ENCODE data around the gene ZNF664. TPM values are rescaled to one million over a fixed set of nuclear protein-coding genes. Genes with fewer than 3 reads are reported as not detected.
A peak's percentile ranks its signal among the peaks of the same experiment; 100 is the strongest.

Gene ZNF664
- total and polyA plus RNA-seq, 2 of the 13 experiments (the other 11 are each of a cell fraction or from before 2014, with no cell fraction given) = 43.9 to 56.5 TPM

- TF ChIP-seq ZNF609 (CRISPR knock-in tag; IDR thresholded peaks at IDR 0.05; ENCODE audit: borderline replicate concordance) (no peak), ZNF547 (CRISPR knock-in tag; IDR thresholded peaks at IDR 0.05) (0 out of 2 replicates have a peak, but pooled peaks have one; percentile 43), FOXK1 (CRISPR knock-in tag; IDR thresholded peaks at IDR 0.05; ENCODE audit: borderline replicate concordance, low read depth) (no peak), ZFP82 (CRISPR knock-in tag; IDR thresholded peaks at IDR 0.05; ENCODE audit: borderline replicate concordance) (0 out of 2 replicates have a peak, but pooled peaks have one; percentile 50), YY1 (IDR thresholded peaks at IDR 0.05; ENCODE audit: insufficient read depth, insufficient replicate concordance, low read depth, low read length) (peak; percentile 49)
- TF ChIP-seq, protein P1, sequence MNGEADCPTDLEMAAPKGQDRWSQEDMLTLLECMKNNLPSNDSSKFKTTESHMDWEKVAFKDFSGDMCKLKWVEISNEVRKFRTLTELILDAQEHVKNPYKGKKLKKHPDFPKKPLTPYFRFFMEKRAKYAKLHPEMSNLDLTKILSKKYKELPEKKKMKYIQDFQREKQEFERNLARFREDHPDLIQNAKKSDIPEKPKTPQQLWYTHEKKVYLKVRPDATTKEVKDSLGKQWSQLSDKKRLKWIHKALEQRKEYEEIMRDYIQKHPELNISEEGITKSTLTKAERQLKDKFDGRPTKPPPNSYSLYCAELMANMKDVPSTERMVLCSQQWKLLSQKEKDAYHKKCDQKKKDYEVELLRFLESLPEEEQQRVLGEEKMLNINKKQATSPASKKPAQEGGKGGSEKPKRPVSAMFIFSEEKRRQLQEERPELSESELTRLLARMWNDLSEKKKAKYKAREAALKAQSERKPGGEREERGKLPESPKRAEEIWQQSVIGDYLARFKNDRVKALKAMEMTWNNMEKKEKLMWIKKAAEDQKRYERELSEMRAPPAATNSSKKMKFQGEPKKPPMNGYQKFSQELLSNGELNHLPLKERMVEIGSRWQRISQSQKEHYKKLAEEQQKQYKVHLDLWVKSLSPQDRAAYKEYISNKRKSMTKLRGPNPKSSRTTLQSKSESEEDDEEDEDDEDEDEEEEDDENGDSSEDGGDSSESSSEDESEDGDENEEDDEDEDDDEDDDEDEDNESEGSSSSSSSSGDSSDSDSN (CRISPR knock-in tag; IDR thresholded peaks at IDR 0.05) = peak; percentile 85
- TF ChIP-seq, protein P2, sequence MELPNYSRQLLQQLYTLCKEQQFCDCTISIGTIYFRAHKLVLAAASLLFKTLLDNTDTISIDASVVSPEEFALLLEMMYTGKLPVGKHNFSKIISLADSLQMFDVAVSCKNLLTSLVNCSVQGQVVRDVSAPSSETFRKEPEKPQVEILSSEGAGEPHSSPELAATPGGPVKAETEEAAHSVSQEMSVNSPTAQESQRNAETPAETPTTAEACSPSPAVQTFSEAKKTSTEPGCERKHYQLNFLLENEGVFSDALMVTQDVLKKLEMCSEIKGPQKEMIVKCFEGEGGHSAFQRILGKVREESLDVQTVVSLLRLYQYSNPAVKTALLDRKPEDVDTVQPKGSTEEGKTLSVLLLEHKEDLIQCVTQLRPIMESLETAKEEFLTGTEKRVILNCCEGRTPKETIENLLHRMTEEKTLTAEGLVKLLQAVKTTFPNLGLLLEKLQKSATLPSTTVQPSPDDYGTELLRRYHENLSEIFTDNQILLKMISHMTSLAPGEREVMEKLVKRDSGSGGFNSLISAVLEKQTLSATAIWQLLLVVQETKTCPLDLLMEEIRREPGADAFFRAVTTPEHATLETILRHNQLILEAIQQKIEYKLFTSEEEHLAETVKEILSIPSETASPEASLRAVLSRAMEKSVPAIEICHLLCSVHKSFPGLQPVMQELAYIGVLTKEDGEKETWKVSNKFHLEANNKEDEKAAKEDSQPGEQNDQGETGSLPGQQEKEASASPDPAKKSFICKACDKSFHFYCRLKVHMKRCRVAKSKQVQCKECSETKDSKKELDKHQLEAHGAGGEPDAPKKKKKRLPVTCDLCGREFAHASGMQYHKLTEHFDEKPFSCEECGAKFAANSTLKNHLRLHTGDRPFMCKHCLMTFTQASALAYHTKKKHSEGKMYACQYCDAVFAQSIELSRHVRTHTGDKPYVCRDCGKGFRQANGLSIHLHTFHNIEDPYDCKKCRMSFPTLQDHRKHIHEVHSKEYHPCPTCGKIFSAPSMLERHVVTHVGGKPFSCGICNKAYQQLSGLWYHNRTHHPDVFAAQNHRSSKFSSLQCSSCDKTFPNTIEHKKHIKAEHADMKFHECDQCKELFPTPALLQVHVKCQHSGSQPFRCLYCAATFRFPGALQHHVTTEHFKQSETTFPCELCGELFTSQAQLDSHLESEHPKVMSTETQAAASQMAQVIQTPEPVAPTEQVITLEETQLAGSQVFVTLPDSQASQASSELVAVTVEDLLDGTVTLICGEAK (IDR thresholded peaks at IDR 0.05) = no peak
- TF ChIP-seq, protein P2 (CRISPR knock-in tag; IDR thresholded peaks at IDR 0.05) = peak; percentile 56; the same call in 1 of the 2 replicates
Observed at GRCh38 chr12:123973552-123974341, 732 bp downstream of the ZNF664 start (continued).
